ENCODE results near the gene RIMS3.
A peak's percentile ranks its signal among the peaks of the same experiment; 100 is the strongest.
"Not testable (repeated sequence)": the region's sequence is repeated elsewhere in the genome, so short reads cannot be mapped to it uniquely, and the experiment has no call there.

RIMS3 gene

DNA sequence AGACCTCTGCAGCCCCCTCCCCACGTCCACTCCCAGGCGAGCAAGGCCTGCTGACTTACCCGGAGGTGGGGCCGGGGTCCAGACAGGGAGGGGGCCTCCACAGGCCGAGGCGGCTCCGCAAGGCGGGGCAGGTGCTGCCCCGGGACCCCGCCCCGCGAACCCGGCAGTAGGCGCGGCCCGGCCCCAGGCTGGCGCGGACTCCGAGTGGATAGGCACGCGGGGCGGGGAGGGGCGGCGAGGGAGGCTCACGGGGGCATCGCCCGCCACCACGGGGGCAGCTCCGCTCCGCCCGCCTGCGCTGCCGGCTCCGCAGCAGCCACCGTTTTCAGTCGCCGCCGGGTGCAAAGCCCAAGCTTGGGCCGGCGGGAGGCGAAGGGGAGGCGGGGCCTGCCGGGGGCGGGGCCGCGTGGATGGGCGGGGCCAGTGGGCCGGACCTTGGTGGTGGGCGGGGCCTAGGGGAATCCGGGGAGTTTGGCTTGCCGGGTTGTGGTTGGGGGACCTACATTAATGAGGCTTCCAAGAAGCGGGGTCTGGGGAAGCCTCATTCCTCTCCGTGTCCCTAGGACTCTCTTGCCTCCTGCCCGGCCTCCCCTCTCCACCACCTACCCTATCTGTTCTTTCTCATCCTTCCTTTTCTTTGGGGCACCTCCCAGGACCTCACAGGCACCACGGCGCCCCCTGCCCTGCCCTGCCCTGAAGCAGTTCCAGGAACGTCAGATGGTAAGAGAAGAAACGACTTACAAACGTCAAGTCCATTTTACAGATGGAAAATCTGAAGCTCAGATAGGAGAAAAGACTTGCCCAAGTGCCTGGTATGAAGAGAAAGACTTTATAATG is at the start of gene RIMS3:
TSS of gene RIMS3 (minus strand) at position 348 of the 837 bp plus-strand sequence. CDS start 23,757 bp downstream, outside the sequence.
- DNase-seq (ENCODE audit: low read depth): no peak

GRCh38 chr1:40712997-40713396 is 47.5 kb upstream of the RIMS3 start:
- DNase-seq (ENCODE audit: low read depth): no peak

- DNase-seq (ENCODE audit: low read depth): no peak
Measured at GRCh38 chr1:40712405-40712944, 47.0 kb upstream of the RIMS3 start.

DNA sequence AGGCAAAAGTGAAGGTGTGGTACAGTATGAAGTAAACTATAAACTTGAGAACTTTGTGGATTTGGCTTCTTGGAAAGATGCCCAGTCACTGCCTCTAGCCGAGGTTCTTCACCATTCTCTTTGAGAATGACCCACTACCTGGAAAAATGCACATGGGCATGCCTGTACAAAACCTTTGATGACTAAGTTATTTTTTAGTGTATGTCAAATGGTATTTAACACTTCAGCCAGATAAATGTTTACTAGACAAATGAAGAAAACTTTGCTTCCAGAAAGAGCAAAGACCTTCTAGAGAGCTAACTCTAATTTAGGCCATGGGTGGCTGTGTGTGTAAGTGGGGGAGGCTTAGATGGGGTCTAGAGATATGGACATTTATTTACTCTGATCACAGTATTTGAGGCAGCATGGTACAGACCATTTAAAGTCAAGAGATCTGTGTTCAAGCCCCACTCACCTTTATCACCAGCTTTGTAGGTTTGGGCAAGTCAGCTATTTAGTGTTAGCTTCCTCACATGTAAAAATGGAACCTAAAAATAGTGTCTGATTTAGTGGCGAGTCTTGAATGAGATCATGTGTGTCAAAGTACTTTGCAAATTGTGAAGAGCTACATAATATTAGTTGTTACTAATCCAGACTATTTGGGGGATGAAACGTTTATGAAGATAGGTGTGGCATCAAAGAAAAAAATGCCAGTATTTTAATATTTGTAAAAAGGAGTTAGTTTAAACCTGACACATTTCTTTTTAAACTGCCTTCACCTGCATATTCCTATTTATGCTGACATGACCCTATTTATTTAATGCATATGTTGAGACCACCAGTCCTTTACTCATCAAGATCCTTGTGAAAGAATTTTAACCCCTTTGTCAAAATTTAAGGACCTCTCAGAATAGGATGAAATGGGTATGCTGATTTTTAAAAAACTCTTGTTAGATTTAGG is 46.3 kb upstream of the RIMS3 start:
- DNase-seq (ENCODE audit: low read depth): no peak

DNA sequence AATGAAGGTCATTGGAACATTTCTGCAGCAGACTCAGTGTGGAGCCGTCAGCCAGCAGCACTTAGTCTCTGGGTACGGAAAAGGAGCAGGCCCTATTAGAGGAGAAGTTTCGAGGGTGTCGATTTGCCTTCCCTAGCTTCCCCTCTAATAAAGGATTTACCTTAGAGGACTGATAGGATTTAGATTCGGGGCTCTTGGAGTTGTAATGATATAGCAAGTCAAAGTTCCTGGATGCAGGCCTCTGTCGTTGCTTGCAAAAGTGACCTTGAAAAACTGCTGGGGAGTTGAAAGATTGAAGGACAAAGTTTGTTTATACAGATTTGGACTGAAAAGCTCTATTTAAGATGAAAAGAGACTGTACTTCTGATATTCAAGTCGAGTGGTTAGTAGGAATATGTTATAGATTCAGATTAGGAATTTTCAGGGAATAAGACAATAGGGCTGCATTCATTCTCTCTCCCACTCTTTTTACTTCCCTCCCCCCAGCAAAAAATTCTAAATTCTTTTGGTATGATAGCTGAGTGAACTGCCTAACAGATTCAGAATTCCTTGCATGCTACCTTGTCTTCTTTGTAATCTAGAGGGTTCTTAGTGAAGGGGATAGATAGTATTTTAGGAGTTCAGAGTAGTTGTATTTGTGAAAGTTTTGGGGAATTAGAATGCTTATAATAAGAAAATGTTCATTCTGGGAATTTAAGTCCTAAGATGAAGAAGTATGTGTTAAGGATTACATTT is 45.3 kb upstream of the RIMS3 start:
- DNase-seq (ENCODE audit: low read depth): no peak

DNA sequence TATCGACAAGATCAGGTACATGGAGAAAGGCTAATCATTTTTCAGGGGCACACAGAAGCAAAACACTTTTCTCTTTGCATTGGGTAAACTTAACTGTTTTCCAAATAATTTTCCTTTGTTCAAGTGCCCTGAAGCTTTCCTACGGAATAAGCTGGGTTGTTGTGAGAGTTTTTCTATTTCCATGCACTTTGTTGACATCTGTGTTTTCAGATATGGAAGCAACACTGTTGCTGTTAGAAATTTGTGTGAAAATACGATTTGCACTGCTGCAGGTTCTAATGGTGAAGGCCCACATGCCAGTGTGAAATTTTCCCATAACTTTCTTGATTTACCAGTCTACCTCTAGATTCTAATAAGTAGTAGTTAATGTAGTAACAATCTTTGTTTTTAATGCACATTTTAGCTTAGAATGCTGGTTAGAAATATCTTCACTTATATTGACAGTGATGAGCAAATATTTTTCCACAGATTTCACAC is 44.4 kb upstream of the RIMS3 start:
- no peak for DNase-seq (ENCODE audit: low read depth)

GRCh38 chr1:40709100-40709801 is 43.8 kb upstream of the RIMS3 start:
- DNase-seq (ENCODE audit: low read depth): peak; percentile 93

- no peak for DNase-seq (ENCODE audit: low read depth)
Measured at GRCh38 chr1:40708750-40709099, 43.2 kb upstream of the RIMS3 start.

GRCh38 chr1:40706626-40707025 is 41.1 kb upstream of the RIMS3 start:
- DNase-seq (ENCODE audit: low read depth): no peak

- DNase-seq (ENCODE audit: low read depth): no peak
Measured at GRCh38 chr1:40704817-40705733, 39.6 kb upstream of the RIMS3 start.

DNA sequence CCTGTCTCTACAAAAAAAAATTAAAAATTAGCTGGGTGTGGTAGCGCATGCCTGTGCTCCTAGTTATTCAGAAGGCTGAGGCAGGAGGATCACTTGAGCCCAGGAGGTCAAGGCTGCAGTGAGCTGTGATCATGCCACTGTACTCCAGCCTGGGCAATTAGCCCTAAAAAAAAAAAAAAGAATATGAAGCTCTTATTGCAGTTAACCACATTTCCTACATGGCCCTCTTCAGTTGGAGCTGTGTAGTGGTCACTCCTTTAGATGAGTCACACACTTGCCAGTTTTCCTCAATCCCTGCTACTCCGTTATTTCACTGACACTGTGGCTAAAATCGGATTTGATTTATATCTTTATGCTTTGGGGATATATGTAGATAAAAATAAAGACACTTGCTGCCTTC is 37.8 kb upstream of the RIMS3 start:
- no peak for DNase-seq (ENCODE audit: low read depth)

- not testable (repeated sequence) for DNase-seq (ENCODE audit: low read depth)
Measured at GRCh38 chr1:40702810-40703209, 37.3 kb upstream of the RIMS3 start.

- DNase-seq (ENCODE audit: low read depth): no peak
Measured at GRCh38 chr1:40701684-40702083, 36.2 kb upstream of the RIMS3 start.

- no peak for DNase-seq (ENCODE audit: low read depth)
Measured at GRCh38 chr1:40699787-40700186, 34.3 kb upstream of the RIMS3 start.

DNA sequence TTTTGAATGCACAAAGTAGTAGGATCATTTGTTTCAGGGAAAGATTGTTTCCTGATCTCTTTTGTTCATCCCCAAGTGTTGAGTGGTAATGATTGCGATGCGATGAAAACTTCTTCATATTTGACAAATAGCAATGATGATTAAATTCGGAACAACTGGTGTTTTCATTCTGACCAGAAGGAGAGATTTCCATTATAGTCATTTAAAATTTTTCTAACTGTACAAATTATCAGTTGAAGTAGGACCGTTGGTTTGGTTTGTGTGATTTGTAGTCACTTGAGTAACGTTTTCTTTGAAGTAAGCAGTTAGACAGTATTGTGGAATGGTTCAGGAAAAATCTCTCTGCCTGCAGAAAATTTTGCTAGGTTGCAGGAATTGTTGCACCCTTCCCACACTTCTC is 32.0 kb upstream of the RIMS3 start:
- DNase-seq (ENCODE audit: low read depth): no peak

GRCh38 chr1:40696294-40696693 is 30.8 kb upstream of the RIMS3 start:
- no peak for DNase-seq (ENCODE audit: low read depth)

DNA sequence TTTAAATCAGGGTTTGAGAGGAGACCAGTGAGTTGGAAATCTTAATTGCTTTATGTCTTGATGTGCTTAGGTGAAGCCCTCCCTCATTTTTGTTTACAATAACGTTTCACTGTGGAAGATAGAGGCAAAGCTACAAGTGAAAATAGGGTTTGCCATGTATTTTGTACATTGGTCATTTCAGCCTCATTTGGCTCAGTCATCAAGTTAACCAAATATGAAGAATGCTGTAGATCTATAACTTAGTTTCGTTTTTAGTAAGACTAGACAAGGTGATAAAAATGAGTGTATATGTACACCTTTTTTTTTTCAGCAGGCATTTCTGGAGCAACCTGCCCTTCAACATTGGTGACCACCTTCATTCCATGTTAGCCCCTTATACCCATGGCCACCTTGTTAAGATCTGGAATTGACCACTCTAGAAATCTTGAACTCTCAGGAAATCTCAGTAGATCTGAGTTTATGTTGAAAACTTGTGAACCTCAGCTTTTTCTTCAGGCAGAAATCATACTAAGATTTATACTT is 28.9 kb upstream of the RIMS3 start:
- DNase-seq (ENCODE audit: low read depth): no peak

GRCh38 chr1:40693425-40693824 is 27.9 kb upstream of the RIMS3 start:
- no peak for DNase-seq (ENCODE audit: low read depth)

DNA sequence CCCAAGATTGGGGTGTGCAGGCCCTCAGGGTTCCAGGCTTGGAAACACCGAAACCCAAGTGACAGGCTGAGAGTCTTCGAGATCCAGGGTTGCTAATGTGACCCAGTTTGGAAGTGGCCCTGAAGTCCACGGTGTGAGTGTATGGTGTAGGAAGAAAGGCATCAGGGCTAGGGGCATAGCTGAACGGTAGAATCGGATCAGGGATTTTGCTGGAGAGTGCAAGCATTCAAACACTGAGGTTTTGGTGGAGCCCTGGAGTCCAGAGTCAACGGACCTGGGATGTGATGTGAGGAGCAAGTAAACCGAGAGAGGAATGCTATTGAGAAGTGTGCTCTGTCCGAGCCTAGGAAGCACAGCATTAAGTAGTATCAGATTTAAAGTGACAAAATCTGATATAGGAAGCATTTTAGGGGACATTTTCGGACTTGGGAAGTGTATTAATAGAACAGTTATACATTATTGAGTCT is 27.0 kb upstream of the RIMS3 start:
- DNase-seq (ENCODE audit: low read depth): no peak

All from GM04503 (cell line).